Activated CD4-positive, alpha-beta T cell treated with anti-CD3 and anti-CD28 coated beads for 1 hour (primary cell): ENCODE data around the gene PRKCE.

Experiments
- DNase-seq: peaks from one replicate; pipeline ENCODE4 v3.0.0-alpha.2; 2020

PRKCE gene

DNA sequence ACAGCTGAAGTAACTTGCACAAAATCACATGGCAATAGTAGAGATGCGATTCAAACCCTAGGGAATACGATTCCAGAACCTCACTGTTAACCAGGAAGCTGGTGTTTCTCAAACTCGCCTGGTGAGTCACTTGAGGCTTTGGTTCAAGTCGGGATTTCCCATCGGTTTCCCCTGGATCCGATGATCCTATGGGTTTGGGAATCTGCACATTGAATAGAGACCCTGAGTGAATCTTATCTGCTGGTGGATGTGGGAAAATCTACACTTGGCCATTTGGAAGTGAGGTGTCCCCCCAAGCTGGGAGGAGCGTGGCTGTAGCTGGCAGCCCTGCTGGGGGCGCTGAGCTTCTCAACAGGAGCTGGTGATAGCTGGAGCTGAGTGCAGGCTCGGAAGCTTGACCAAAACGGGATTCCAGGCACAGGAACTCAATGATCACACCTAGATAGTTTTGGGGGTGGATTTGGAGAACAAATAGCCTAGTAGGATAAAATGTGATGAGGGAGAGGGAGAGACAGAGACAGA, 135.4 kb downstream of the PRKCE start:
- DNase-seq = no peak

DNA sequence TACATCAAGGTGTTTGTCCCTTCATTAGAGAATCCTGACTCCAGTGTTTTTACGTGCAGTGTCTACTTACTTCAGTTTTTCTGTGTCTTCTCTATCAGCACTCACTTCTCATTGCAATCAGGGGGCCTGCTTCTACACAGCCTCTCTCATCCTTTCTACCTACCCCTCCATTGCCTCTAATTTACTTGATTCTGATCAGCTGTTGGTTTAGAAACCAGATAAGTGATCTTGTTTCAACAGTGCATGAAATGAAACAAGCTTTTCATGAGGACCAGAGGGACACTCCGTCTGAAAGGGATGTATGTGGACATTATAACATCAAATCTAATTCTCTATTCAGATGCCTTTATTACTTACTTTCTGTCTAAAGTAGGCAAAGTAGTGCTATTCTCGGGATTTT, 136.9 kb downstream of the PRKCE start:
- no peak for DNase-seq

DNA sequence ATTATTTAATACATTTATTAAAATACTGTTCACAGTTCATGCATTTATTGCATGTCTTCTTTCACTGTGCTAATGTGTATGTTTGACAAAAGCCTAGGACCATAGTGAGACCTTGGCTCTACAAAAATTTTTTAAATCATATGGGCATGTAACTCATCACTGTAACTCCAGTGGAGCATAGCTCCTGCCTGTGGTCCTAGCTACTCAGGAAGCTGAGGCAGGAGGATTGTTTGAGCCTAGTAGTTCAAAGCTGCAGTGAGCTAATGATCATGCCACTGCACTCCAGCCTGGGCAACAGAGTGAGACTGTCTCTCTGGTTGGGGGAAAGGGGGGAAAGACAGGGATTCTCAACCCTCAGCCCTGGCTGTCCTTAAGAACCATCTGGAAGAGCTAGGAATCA, 137.8 kb downstream of the PRKCE start:
- no peak for DNase-seq

DNA sequence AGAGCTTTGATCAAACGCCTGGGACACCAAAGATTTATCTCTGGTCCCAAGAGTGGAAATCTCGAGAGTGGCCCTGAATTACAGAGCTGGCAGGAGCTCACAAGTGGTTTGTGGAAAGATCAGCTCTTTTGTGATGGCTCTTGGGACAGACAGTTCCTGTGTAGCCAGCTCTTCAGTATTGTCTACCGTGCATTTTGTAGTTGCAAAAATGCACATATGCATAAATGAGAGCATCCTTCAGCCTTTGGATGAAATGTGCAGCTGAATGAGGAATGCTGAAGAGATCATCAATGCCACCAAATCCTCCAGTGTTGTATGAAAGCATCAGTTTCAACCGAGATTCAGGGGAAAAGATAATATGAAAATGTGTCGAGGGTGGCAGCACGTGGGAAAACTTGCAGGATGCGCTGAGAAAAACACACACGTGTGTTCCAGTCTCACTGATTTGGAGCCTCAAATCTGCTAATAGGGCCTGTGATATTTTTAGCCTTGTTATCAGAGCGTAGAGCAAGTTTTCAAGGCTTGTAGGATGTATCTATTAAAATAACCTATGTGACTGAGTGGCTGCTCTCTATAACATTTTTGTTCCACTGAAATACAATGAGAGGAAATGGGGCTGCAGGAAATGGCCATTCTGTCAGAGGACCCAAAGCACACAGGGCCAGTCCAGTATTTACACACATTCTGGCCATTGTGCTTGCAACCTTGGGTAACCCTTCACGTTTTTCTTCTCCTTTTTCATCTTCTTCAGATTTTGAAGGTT, 138.7 kb downstream of the PRKCE start:
- no peak for DNase-seq

DNA sequence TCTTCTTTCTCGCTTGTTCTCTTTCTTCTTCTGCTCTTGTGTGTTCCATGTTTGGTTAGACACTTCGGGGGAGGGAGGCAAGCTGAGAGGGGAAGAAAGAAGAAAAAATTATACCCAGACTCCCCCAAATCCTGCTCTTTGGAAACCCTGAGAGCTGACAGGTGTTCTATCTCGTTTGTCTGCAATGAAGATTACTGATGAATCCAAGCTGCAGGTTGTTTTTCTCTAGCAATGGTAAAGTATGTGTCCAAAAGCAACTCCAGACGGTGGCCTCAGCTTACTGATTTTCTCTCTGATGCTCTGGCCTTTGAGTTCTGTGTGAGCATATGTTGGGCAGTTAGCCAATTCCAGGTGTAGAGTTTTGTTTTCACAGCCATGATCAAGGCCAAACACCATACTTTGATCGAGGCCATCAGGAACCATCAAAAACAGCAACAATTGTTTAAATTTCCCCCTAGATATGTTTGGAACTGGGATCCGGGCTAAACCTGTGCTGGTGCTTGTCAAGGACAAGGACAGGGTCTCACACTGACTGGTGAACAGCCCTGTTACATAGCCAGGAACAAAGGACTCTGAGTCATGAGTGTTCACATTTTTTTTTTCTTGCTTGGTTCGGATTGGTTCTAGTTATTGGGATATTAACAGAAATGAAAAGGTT, 142.0 kb downstream of the PRKCE start:
- no peak for DNase-seq

GRCh38 chr2:45794134-45794617, 142.7 kb downstream of the PRKCE start:
- DNase-seq = no peak

GRCh38 chr2:45796500-45796899, 145.0 kb downstream of the PRKCE start:
- no peak for DNase-seq

DNA sequence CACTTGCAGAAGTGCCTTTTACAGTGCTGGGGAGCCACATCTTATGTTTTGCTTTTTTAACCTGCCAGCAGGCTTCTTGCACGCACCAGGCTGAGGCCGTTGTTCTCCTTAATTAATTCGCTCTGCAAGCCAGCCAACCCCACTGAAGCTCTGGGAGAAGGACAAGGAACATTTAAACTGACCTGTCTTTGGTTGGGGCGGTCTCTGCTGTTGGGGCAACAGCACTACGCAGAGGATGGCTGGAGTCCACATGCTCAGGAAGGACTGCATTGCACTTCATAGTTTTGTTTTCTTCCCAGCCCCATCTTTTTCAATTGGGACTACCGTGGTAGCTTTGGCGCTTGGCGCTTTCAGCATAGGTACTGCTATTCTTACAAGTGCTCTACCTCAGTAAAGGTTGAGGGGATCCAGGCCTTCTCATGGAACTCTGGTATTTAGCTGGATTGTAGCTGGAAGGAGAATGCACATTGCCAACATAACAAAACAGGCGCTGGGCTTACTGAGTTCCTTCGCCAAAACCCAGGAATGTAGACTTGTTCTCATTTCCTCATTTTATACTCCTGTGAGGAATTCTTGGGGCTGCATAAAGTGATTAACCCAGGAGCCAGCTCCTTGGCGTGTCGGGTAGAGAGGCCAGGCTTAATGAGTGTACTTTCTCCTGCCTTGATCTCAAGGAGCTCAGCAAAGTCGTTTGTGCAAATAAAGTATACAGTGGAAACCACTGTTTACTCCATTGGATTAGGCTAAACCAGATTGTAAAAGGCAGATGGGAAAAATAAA, 146.2 kb downstream of the PRKCE start:
- DNase-seq = no peak

DNA sequence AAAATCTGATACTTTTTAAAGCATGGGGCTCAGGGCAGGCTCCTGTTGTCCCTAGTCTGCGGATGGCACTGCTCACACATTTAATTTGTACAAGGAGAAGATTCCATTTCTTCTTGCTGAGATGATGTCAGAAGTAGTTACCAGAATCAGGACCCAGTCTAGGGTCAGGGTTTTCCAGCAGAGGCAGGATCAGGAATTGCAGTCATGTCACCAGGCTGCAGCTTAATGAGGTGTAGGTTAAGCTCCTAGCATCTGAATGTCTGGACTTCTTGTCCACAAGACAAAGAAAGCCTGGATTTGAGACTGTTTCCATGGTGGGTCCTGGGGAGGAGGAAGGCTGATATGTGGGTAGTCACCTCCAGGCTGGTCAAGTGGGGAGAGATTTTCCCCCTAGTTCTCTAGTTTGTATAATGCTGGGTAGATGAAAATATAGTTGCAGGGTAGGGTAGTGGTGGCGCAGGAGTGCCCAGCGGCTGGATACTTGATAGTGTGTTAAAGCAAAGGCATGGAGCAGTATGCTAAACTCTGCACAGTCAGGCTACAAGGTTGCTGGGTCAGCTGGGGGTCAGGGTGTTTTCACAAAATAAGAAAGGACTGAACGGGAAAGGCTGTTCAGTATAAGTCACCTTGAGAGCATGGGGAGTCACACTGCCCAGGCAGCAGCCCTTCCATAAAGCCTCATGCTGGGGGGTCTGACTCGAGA, 148.4 kb downstream of the PRKCE start:
- DNase-seq = no peak

- DNase-seq = no peak
Measured at GRCh38 chr2:45802499-45803138, 151.1 kb downstream of the PRKCE start.

DNA sequence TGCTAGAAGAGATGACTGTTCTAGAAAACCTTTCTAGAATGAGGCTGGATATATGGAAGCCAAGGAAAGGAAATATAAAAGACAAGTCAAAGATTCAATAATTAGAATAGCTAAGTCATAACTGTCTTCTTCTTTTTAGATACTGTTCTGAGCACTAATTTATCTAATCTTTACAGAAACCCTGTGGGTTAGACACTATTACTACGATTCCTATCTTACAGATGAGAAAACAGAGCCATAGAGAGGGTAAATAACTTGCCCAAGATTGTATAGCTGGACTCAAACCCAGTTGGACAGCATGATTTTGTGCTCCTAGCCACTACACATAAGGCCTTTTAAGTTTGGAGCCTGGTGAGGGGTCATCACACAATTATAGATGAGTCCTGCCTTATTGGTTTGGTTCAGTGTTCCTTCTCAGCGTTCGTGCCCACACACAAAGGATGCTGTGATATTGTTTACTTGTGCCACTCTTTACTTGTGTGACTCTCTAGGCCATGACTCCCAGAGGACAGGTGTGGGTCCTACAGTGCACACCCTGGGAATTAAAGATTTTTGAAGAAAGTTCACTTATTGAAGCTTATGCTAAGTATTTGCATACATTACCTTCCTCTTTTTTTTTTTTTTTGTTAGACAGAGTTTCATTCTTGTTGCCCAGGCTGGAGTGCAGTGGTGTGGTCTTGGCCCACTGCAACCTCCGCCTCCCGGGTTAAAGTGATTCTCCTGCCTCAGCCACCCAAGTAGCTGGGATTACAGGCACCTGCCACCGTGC, 153.7 kb downstream of the PRKCE start:
- DNase-seq = no peak

DNA sequence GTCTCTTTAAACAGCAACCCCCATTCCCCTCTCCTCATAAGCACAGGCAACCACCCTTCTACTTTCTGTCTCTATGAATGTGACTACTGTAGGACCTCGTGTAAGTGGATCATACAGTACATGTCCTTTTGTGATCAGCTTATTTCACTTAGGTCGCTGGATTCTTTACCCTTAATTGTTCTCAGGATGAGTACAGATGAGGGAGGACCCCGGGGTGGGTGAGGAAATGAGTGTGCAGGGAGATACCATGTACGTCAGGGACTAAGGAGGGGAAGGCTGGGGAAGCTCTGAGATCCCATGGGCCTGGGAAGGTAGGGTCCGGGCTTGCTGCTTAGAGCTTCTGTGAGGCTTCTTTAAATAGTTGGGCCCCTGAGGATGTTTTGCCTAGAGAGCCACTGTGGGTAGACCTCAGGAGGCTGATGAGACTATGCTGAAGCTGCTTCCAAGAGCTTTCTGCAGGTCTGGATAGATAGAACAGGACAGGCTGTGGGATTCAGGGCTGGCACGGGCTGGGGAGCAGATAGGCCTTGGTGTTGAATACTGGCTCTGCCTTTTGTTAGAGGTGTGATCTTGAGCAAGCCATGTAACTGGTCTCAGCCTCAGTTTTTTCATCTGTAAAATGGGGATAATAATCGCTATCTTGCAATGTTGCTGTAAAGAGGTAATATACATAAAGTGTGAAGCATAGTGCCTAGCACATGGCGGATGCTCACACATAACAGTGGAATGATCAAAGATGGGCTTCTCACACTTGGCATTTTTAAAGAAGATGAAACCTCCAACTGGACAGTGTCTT, 155.3 kb downstream of the PRKCE start:
- DNase-seq = no peak

DNA sequence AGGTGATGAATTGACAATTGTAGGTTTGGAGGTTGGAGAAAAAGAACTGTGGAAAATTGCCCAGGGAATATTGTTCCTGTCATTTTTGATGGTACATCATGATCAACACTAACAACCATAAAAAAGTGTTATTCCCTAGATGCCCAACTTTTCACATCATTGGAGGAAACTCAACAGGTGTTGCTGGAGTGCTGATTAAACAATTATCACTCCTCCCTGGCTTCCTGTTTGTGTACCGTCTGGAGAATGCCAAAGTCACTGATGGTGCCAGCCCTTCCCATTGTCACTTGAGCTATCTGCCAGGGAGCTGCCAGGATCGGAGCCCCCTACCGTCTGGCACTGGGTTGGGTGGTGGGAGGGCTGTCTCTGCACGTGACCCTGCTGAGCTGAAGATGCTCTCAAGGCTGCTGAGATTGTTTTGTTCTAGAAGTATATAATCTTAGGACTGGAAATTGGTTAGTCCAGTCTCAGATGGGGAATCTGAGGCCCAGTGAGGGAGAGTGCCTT, 156.9 kb downstream of the PRKCE start:
- no peak for DNase-seq

- DNase-seq = no peak
Measured at GRCh38 chr2:45809205-45809604, 157.7 kb downstream of the PRKCE start.

GRCh38 chr2:45812011-45812500, 160.6 kb downstream of the PRKCE start:
- DNase-seq = no peak

DNA sequence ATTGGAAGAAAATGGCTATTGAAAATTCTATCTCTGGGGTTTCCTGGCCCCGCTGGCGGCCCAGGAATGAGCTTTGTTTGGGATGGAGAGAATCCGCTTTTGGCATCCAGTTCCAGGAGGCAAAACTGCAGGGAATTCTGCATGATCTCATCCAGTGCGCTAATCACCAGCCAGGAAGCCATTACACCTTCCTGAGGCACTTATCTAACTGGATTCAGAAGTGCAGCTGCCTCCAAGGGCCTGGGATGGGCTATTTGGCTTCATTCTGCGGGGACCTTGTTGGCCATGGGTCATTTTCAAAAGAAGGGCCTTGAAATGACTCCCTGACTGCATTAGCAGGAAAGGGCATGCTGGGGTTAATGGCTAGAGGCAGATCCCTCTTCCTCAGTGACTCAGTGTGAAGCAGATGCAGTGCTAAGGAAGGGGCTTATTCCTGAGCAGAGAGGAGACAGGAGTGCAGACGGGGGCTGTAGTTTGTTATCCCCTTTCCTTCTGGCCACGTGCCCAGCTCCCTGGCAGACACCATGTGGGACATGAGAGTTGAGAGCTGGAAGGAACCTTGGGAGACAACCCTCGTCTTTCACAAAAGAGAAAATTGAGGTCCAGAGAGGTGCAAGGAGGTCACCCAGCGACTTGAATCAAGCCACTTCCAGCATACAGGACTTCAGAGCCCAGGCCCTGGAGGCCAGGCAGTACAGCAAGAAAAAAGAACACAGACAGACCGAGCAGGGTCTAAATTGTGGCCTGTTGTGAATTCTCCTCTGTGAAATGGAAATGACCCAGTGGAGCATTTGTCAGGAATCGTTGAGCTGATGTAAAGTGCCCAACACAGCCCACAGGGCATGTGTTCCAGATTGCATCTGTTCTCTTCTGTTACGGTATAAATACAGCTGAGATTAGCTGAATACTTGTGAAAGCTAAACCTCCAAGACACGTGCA, 161.8 kb downstream of the PRKCE start:
- no peak for DNase-seq

DNA sequence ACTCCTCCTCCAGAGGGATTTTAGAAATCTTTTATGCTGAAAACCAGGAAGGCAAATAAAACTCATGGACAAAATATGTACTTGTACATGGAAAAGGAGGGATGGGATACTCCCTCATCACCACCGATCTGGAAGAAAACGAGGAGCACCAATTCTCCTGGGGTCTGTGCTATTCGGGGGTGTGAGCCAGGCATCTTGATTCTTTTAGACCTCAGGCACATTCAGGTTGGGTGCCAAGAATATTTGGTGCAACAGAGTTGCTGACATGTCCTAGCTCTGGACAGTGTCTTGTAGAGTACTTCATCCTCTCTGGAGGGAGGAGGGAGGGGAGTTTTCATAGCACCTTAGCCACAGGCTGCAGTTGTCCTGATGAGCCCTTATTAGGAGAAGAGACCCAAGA, 163.0 kb downstream of the PRKCE start:
- no peak for DNase-seq

- DNase-seq = no peak
Measured at GRCh38 chr2:45814951-45815621, 163.6 kb downstream of the PRKCE start.
